GM19395 (cell line): ENCODE measurements around the gene CARD11.
"Not testable (repeated sequence)": the region's sequence is repeated elsewhere in the genome, so short reads cannot be mapped to it uniquely, and the experiment has no call there.

Experiments used
- ATAC-seq: cut with Tn5 transposase; IDR thresholded peaks from one replicate; pipeline ENCODE4 v1.9.1; 2021; ENCODE audit warnings: mild to moderate bottlenecking, moderate library complexity; ENCODE audit not compliant: unreplicated experiment

Gene CARD11

DNA sequence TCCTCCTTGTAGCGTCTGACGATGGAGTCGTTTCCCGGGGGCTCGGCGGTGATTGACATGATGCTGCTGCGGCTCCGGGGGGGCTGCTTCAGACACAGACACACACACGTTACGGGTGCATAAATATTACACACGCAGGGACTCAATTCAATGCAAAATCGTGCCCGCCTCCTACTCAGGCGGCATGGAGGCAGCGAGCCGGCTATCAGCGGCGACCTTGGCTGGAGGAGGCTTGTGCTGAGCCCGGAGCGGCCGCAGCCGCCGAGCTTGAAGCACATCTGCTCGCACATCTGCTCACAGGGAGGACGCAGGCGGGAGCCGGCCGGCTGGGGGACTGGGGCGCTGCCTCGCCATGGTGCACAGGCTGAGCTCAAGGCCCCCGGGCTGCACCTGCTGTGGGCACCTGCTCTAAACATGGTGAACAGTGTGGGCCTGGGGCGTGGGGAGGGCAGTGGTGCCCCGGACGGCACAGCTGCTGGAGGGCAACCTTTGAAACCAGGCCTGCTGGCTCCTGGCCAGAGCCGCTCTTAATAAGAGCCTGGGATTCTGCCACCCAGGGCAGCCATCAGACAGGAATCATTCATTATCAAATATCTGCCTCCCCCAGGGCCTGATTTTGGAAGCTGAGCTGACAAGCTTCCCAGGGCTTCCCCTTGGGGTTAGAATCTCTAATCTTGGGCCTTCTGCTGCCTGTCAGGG, 114.9 kb downstream of the CARD11 start:
- no peak for ATAC-seq

DNA sequence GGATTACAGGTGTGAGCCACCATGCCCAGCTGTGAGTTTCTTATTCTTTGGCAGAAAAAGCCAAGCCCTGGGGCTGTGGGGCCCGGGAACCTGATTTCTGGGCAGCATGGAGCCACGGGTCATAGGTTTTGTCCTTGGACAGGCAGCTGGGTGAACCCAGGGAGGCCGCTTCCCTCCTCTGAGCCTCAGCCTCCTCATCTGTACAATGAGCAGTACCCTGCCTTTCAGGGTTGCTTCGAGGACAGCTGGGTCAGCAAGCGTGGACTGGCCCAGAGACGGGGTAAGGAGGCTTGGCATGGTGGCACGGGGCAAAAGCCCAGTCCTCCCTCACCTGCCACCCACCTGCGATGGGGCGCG, 115.4 kb downstream of the CARD11 start:
- ATAC-seq: no peak

- ATAC-seq: no peak
Measured at GRCh38 chr7:2927592-2927991, 116.1 kb downstream of the CARD11 start.

GRCh38 chr7:2926896-2927405, 116.7 kb downstream of the CARD11 start:
- ATAC-seq: no peak

GRCh38 chr7:2926120-2926895, 117.4 kb downstream of the CARD11 start:
- no peak for ATAC-seq

GRCh38 chr7:2924866-2925840, 118.5 kb downstream of the CARD11 start:
- no peak for ATAC-seq

- ATAC-seq: no peak
Measured at GRCh38 chr7:2923886-2924574, 119.6 kb downstream of the CARD11 start.

- no peak for ATAC-seq
Measured at GRCh38 chr7:2923291-2923781, 120.3 kb downstream of the CARD11 start.

- no peak for ATAC-seq
Measured at GRCh38 chr7:2922866-2923265, 120.8 kb downstream of the CARD11 start.

DNA sequence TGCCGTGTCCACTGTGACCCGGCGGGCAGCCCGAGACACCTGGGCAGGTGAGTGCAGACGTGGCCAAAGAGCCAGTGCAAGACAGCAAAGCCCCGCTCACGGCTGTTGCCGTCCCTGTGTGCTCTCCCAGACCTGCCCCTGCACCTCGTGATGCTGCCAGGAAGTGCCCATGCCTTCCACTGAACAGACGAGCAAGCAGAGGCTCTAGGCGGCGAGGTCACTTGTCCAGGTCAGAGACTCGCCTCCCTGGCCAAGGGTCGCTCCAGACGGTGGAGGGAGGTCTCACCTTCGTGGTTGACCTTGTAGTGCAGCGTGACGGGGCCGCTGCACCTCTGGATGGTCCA, 121.3 kb downstream of the CARD11 start:
- ATAC-seq: no peak

- ATAC-seq: no peak
Measured at GRCh38 chr7:2921653-2922347, 121.9 kb downstream of the CARD11 start.

DNA sequence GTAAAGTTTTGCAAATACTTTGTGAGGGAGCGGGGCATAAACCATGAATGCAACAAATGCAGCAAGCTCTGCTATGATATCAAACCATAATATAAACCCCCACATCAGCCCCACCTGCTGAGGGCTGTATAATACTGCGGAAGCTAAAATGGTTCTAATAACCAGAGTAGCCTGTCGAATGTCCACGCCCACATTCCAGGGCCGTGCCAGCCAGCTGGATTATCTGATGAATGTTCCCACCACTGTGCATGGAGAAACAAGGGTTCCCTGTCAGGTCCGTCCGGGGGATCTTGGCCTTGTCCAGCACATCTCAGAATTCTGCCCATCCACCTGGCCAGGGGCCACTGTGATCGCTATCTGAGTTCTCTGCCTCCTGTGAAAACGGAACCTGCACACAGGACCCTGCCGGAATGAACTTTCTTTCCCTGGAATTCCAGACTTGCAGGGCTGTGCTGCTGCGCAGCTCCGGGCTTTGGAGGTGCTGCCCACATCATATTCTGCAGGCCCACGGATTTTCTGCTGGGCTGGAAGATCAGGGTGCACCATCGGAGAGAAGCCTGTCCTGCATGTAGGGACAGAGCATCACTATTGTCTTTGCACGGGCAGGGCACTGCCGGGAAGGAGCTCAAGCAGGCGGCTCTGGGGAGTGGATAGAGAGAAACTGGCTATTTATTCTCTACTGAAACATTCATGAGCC, 122.6 kb downstream of the CARD11 start:
- ATAC-seq: no peak

DNA sequence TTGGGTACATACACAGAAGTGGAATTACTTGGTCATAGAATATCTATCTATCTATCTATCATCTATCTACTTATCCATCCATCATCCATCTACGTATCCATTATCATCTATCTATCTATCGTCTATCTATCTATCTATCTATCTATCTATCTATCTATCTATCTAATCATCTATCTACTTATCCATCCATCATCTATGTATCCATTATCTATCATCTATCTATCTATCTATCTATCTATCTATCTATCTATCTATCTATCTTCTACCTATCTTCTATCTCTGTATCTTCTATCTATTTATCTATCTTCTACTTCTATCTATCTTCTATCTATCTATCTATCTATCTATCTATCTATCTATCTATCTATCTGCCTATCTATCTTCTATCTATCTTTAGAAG, 123.2 kb downstream of the CARD11 start:
- ATAC-seq: not testable (repeated sequence)

DNA sequence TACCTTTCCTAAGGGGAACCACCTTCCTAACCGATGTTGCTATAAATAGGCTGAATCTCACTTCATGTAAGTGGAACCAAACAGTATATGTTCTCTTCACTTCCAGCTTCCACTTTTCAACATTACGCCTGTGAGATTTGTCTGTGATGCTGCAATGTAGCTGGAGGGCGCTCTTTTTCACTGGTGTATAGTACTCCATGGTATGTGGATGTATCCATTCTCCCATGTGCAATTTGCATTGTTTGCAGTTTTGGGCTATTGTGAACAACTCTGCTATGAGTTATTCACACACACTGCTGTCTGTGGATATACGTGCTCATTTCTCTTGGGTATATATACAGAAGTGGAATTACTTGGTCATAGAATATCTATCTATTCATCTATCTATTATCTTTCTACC, 123.6 kb downstream of the CARD11 start:
- no peak for ATAC-seq

GRCh38 chr7:2919256-2919655, 124.4 kb downstream of the CARD11 start:
- ATAC-seq: no peak

- no peak for ATAC-seq
Measured at GRCh38 chr7:2918406-2918805, 125.3 kb downstream of the CARD11 start.

- ATAC-seq: no peak
Measured at GRCh38 chr7:2915023-2915422, 128.6 kb downstream of the CARD11 start.

- no peak for ATAC-seq
Measured at GRCh38 chr7:2913760-2914387, 129.8 kb downstream of the CARD11 start.
